Measurements from ENCODE around the gene MLST8.
"Not testable (repeated sequence)": the region's sequence is repeated elsewhere in the genome, so short reads cannot be mapped to it uniquely, and the experiment has no call there.

The MLST8 gene

DNA sequence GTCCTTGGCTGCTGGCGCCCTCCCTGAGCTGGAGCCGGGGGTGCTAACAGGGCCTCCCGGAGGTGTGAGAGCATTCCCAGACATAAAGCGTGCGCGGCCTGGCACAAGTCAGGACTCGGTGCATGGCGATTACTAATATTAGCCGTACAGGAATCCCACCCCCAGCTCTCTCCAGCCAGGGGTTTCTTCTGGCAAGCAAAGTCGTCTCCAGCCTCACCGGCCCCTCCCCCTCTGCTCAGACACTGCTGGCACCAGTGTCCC, 13.9 kb upstream of the MLST8 start:
- no peak for DNase-seq

DNA sequence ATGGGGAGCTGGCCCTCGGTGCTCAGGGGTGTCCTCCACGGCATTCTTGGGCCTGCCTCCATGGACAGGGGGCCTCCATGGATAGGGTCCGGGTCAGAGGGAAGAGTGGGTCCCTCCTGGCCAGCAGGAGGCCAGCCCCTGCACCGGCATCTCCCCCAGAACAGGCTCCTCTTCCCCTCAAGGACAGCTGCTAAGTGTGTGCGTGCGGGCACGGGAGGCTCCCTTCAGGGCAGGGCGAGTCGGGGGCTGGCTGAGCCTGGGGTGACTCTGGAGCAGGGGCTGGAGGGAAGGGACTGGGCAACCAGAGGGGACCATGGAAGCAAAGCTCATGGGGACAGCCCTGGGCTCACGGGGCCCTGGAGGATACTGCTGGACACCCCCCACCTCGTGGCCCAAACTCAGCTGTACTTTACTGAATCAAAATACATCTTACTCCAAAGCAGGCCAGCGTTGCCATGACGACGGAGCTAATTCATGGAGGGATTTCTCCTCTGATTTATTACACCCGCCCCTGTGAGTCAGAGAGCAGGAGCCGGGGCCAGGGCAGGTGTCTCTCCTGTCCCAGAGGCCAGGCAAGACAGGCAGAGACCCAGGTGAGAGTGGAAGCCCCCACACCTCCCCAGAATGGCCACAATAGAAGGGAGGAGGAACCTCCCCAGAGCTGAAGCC, 11.0 kb upstream of the MLST8 start:
- no peak for DNase-seq

DNA sequence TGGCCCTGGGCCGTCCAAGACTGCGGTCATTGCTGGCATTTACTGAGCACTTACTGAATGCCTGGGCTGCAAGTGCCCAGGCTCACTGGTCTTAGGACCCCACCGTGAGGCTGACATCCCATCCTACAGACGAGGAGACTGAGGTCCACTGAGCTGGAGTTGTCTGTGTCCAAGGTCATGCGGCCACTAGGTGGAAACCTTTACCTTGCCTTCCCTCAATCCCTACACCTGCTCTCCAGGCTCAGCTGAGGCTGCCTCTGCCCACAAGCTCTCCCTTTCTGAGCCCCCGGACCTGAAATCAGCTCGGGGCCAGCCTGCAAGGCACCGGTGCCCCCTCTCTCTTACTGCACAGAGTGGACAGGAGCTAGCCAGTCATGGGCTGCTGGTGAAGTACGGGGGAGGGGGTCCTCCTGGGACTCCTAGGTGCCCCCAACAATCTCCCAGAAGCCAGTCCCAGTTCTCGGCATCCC, 10.4 kb upstream of the MLST8 start:
- DNase-seq: no peak

DNA sequence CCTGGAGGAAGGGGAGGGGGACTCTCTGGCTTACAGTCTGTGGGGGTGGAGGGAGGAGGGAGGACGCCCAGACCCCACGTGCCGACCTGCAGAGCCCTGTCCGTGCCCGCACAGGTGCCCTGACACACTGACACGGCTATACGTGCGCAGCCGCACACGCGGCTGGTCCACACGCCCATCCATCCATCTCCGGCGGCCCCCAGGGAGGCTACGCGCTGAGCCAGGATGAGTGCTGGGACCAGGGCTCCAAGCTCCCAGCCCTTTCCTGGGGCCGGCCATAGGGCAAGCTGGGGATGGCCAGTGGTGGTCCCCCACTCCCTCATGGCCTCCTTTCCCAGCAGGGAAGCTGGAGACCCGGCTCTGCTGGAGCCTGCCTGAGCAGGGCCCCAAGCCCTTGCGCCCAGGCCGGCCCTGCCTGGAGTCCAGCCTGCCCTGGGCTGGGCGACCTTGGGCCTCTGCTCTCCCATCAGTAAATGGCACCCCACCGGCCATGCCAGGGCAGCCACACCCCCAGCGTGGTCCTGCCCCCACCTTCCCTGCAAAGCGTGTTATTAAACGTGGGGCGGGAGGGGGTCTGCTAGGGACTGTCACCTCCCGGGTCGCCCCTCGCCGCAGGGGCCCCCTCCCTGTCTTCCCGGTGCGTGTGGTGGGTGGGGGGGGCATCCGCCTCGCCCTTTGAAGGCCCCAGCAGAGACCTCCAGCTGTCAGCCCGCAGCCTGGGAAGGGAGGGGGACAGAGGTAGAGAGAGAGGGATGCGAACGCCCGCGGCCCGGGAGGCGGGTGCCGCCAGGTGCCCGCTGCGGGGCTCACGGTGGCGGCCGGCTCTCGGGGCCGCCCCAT, 9.7 kb upstream of the MLST8 start:
- no peak for DNase-seq

DNA sequence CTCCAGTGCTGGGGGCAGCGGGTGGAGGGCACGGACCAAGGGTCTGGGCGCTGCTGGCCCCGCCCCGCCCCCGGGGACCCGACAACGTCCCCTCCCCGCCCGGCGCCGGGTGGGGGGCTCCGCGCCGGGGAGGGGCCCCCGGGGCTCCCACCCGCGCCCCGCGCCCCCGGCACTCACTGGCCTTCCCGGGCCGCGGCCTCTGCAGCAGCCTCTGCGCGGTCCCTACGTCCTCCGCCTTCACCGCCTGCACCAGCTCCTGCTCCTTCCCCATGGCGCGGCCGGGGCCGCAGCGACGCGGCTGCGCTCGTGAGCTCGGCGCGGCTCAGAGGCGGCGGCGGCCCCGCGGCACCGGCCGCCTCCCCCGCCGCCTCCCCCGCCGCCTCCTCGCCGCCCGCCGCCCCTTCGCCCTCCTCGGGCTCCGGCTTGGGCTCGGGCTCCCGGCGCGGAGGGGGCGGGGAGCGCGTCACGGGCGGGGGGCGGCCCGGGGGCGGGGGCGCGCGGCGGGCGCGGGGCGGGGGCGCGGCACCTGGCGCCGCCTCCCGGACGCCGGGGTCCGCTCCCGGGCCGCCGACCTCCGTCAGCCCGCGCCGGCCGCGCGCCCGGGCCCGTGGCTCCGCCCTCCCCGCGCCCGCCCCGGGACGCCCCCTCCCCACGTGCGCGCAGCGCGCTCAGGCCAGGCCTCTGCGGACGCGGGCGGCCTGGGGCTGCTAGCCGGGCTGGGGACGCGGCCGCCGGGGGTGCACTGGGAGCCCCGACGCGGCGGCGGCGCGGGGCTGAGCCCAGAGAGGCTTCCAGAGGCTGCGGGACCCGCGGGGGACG, 8.9 kb upstream of the MLST8 start, which contains the start of gene CASKIN1:
Gene CASKIN1, minus strand, starts transcription at position 444 of the 819 bp plus-strand sequence. Its CDS starts 173 bp downstream, at position 271.
- no peak for DNase-seq

- no peak for DNase-seq
Observed at GRCh38 chr16:2196981-2197511, 8.2 kb upstream of the MLST8 start.

- no peak for DNase-seq
Observed at GRCh38 chr16:2197765-2198164, 7.5 kb upstream of the MLST8 start.

- no peak for DNase-seq
Observed at GRCh38 chr16:2198283-2198682, 7.0 kb upstream of the MLST8 start.

DNA sequence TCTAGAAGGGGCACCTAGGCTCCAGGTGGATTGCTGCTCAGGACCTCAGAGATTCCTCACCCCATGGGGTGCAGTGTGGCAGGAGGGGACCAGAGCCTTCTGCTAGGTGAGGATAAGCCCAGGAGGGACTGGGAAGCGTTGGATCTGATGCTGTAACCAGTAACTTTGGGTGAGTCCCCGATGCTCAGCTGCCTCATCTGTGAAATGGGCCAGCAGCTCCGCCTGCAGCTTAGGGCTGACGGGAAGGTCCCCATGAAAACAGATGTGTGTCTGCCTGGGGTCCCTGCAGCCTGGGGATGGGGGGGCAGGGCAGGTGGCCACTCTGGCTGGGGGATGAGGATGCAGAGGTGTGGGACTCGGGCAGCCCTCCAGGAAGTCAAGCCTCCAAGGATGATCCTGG, 6.2 kb upstream of the MLST8 start:
- no peak for DNase-seq

- DNase-seq: no peak
Observed at GRCh38 chr16:2199621-2200139, 5.6 kb upstream of the MLST8 start.

DNA sequence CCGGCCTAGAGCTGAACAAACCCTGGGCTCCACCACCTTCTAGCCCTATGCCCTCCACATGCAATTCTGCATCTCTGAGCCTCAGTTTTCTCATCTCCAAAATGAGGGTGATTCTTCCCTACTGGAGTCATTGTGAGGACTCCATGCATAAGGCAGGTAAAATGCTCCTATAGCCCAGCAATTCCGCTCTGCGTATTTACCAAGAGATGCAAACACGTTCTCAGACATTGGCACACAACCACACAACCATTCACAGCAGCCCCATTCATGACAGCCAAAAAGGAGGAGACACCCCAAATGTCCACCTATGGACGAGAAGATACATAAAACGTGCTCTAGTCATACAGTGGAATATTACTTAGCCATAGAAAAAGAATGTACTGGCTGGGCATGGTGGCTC, 4.9 kb upstream of the MLST8 start:
- DNase-seq: no peak

DNA sequence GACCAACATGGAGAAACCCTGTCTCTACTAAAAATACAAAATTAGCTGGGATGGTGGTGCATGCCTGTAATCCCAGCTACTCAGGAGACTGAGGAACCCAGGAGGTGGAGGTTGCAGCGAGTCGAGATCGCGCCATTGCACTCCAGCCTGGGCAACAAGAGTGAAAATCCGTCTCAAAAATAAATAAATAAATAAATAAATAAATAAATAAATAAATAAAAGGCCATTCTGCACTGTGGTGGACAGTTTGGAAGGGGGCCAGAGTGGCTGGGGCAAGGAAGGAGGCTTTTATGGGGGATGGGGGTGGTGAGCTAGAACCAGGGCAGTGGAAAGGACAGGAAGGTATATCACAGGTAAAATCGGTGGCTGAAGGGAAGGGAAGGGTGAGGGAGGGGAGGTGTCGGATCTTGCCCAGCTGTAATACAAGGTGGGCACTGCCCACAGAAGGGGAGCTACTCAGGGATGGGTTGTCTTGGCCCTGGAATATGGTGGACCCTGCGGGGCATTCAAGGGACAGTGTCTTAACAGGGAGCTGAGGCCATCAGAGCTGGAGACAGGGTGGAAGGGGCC, 2.0 kb upstream of the MLST8 start:
- DNase-seq: not testable (repeated sequence)

GRCh38 chr16:2204416-2205103, 694 bp upstream of the MLST8 start:
- no peak for DNase-seq

DNA sequence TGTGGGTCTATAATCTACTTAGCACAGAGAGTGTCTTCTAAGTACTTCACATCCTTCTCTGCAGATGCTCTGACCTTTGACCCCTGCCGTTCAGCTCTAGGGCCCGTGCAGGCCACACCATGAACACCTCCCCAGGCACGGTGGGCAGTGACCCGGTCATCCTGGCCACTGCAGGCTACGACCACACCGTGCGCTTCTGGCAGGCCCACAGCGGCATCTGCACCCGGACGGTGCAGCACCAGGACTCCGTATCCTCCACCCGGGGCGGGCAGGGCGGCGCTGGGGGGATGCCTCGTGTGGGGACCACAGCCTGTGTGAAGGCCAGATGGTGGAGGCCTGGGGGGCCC, 686 bp downstream of the MLST8 start:
- no peak for DNase-seq

DNA sequence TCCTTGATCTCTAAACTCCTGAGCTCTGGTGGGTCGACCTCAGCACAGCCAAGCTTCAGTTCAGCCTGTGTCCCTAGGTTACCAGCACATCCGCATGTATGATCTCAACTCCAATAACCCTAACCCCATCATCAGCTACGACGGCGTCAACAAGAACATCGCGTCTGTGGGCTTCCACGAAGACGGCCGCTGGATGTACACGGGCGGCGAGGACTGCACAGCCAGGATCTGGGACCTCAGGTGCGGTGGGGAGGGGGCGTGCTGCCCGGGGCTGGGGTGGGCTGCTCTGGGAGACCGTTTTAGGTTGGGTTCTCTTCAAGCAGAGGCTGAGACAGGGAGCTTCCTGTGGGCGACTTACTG, 1.1 kb downstream of the MLST8 start:
- DNase-seq: no peak

DNA sequence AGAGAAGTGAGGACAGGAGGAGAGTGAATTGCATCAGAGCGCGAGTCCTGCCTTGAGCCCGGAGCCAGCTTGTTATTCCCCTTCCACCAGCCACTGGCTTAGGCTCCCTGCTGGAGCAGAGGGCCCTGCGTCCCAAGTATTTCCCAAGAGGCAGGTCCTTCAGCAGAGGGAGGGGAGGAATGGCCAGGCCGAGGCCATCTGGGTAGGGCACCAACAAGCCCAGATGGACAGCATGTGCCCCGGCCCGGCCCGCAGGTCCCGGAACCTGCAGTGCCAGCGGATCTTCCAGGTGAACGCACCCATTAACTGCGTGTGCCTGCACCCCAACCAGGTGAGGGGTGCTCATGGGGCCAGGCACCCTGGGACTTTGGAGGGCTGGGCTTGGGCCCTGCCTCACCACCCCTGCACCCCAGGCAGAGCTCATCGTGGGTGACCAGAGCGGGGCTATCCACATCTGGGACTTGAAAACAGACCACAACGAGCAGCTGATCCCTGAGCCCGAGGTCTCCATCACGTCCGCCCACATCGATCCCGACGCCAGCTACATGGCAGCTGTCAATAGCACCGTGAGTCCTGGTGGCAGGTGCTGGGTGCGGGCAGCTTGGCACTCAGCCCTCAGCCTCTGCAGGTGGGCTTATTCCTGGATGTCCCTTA, 1.7 kb downstream of the MLST8 start:
- DNase-seq: no peak

GRCh38 chr16:2207872-2208271, 2.6 kb downstream of the MLST8 start:
- no peak for DNase-seq

GRCh38 chr16:2208308-2208707, 3.1 kb downstream of the MLST8 start:
- no peak for DNase-seq

DNA sequence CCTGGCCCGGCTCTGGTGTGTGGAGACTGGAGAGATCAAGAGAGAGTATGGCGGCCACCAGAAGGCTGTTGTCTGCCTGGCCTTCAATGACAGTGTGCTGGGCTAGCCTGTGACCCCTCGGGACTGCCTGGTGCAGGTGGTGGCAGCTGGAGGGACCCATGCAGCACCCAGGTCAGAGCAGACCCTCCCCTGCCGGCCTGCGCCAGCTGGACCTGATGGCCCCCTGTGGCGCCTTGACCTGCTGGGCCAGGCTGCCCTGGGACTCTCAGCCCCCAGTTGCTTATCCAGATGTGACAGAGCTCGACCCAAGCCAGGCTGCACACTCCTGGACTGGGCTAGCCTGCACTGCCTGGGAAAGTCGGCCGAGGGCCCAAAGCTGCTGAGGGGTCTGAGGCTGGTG, 3.5 kb downstream of the MLST8 start:
- no peak for DNase-seq

GRCh38 chr16:2209258-2210008, 4.2 kb downstream of the MLST8 start:
- DNase-seq: no peak

GRCh38 chr16:2210009-2210332, 4.7 kb downstream of the MLST8 start:
- no peak for DNase-seq

All from activated T-cell treated with anti-CD3 and anti-CD28 coated beads for 4 hours (primary cell).